ENCODE data around the gene FLRT2. TPM values are rescaled to one million over a fixed set of nuclear protein-coding genes. Genes with fewer than 3 reads are reported as not detected.

Gene FLRT2
- total RNA-seq, 1 donor from 2014 or later, result 139 TPM

DNA sequence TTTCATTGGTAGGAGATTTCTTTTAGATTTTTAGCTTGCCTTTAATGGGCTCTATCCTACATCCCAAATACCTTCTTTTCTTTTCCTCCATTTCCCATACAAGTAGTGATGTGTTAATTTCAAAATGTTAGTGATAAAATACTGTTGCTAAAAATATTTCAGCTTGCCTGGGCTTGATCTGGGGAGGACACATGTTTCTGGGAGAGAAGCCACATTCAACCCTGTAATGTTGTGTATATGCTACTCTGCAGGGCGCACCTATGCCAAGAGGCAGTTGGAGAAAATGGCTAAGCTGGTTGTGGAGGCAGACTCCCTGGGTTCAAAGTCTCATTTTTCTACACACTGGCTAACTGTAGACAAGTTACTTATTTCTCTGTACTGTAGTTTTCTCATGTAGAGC, 26.3 kb downstream of the FLRT2 start:
- DNase-seq (ENCODE audit: low read depth in 2 of 2), result no peak

DNA sequence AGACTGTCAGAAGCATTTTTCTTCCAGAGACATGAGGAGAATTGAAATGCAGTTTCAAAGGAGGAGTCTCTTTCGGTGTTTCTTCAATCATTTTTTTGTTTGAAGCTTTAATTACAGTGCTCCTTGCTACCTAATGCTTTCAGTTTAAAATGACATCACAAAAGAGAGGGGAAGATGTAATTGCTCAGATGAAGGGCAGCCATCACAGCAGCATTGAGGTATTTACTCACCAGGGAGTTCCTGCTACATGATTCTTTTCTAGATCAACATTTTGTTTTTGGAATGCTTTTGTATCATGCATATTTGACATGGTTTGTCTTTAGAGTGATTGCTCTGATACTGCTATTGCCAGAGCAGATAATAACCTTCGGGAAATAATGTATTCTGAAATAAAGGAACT, 28.6 kb downstream of the FLRT2 start:
- DNase-seq (ENCODE audit: low read depth in 2 of 2), result no peak

DNA sequence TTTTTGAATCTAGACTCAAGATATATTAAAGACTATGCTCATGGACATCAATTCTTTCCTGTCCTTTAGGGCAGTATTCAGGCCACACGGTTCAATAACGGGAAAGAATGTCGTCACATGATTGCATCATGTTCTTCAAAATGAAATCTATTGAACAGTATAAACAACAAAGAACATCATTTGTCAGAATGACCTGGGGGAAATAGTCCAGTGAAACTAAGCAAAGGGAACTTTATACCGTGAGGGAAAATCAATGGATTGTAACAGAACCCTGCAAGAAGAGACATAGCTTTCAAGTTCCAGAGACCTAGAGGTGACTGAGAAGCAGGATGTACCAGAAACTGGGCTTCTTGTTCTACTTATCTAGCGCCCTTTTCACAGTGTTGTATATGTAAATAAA, 32.7 kb downstream of the FLRT2 start:
- DNase-seq (ENCODE audit: low read depth in 2 of 2), result peak in 1 of 2 donors; percentile 36

DNA sequence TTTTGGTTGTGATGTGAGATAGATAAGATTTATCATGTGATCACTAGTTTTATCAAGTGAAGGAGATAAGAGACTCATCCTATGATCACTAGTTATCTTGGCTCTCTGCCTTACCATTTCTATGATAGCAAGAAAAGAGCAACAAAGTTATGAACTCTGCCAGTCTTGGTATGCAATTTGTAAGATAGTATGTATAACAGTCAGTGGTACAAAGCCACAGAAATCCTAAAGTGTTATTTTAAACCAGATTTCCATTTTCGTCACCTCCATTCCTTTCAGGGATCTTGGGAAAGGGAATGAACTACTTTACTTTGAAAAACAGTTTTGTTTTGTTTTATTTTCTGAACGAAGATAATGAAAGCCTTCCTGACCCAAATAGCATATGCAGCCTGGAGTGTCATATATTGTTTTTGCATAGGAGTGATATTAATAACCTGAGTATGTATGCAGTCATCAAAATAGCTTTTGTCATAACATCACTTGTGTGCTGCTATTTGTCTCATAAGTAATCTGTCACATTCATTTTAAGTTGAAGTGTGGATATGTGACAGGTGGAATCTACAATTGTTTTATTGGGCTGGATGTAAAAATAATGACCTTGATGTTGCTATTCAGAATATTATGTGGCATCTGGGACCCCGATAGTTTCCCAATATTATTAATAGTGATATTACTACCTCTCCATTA, 35.0 kb downstream of the FLRT2 start:
- peak in 1 of 2 donors; percentile 36 for DNase-seq (ENCODE audit: low read depth in 2 of 2)

DNA sequence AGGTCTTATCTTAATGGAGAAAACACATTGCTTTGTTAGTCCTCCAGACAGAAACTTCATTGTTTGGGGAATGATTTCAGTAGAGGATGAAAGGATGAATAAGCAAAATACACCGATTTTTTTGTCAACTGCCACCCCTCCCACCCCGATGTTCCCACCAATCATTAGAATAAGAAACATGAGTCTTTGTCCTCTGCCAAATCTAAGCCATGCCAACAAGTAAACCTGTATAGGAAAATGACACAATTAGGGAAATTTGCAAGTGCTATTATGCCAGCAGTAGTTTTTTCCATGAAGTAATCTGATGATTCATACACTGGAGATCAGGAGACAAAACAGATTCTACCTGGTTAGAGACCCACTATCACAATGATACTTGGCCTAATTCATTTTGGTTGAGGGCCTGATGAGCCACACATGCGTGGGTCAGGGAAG, 35.9 kb downstream of the FLRT2 start:
- peak; percentile 87 to 90 for DNase-seq (ENCODE audit: low read depth in 2 of 2)

DNA sequence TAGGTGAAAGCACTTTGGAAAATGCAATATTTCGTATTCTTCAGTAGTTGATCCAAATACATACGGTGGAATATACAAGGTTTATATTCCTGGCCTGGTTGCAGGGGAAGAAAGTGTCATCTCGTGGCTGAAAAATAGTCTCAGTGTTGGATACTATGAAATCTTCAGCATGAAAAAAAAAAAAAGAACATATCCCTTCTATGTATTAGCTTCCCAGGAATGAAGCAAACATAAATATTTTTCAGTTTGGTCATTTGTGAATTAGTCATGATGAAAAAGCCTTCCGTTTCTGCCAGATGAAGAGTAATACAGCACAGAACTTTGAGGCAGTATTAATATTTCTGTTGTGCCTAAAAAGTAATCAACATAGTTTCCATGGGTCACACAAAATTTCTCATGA, 36.7 kb downstream of the FLRT2 start:
- peak; percentile 44 to 86 for DNase-seq (ENCODE audit: low read depth in 2 of 2)

DNA sequence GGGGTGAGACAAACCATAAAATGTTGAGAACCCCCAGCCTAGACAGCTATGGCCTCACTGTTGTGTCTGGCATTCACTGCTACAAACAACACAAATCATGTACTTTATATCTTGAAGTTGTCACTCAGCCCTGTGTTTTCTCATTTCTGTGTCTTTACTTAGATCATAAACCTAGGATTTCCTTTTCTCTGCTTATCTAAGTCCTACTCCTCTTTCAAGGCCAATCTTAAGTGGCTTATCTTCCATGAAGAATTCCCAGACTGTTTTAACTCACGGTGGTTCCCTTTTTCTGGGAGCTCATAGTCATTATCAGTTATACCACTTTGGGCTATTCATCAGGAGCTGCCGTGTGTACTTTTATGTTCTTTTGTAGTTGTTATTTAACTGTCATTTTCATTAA, 42.1 kb downstream of the FLRT2 start:
- no peak for DNase-seq (ENCODE audit: low read depth in 2 of 2)

DNA sequence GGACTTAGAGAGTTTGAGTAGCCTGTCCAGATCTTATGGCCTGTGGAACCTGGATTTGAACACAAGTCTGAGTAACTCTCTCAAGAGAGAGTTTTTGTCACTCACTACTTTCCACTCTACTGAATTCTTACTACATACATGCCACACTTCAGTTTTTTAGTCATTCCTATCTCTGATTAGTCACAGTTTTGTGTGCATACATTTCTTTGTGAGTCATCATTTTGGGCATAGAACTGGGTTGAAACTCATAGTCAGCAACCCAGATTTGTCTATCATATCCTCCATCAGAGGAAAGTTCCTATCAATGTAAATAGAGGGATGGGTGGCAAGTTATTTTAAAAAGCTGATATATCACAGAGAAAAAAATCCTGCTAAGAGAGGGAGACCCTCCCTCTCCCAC, 42.9 kb downstream of the FLRT2 start:
- DNase-seq (ENCODE audit: low read depth in 2 of 2), result peak; percentile 54 to 73

DNA sequence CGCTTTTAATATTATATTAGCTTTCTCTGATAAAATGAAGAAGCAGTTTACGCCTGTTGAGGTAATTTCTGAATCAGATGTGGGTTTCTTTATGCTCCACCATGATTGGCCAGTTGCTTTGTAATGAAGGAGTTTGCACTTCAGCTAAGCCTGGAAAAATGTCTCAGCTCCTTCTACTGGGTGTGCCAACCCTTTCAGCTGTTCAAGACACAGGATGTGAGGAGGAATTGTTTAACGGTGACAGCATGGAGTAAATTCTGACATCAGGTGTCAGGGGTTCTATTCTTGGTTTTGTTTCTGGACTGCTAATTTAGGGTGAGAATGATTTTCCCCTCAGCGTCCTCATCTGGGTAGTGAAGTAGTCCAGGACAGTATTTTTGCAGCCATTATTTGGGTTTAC, 43.5 kb downstream of the FLRT2 start:
- DNase-seq (ENCODE audit: low read depth in 2 of 2), result peak in 1 of 2 donors; percentile 63

DNA sequence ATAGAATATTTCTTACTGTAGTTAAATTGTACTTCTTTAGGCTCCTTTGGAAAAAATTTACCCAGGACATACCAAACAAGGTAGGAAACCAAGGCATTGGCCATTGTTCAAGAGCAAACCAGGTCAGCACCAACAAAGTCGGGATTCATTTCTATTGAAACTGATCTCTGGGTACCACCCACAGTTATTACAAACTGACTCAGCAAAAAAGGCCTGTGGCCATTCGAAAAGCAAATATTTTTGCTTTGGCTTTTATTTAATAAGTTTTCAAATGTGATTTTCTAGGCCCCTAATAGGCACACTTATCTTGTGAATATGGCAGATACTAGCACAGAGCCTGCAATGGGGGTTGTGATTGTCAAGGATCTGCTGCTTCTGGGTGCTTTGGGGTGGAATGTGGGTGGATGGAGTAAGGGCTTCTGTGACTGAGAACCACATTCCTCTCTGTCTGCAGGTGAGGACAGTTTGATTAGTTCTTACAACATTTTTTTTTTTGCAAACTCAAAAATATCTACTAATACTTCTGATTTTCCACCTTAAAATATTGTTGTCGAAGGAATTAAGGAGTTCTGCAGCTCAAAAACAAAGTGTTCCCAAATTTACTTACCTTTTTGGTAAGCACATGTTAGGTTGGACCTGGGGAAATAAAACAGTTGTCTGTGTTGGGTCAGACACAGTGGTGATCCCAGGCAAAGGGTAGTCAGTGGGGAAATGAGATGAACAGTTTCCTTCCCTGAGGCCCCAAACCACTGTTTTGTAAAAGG, 45.1 kb downstream of the FLRT2 start:
- no peak for DNase-seq (ENCODE audit: low read depth in 2 of 2)

DNA sequence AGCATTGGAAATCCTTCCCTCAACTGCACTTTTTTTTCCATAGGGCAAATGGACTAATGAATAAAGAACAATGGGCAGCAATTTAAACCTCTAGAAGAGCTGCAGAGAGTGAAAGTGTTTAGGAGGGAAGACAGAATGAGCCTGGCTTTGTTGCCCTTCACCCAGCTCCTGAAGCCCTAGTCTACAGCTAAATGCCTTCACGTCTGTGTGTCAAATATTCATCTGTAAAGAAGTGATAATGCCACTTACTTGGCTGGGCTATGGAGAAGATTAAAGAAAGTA, 45.6 kb downstream of the FLRT2 start:
- DNase-seq (ENCODE audit: low read depth in 2 of 2), result no peak

DNA sequence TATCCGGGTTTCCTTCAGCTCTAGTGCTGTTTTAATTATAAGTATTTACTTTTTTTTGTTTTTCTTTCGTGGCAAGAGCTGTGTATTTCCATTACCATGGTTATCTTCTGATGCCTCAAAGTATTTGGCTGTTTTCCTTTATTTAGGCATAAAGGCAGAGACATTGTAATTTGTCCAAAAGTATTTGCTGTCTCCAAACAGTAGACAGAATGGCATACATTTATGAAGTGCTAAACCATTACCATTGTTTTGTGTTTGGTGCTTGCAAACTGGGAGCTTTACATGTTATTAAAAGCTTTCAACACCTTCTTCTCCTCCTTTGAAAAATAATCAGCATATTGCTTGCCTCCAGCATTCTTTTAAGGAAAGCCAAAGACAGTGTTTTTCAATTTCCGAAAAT, 46.3 kb downstream of the FLRT2 start:
- peak in 1 of 2 donors; percentile 29 for DNase-seq (ENCODE audit: low read depth in 2 of 2)

DNA sequence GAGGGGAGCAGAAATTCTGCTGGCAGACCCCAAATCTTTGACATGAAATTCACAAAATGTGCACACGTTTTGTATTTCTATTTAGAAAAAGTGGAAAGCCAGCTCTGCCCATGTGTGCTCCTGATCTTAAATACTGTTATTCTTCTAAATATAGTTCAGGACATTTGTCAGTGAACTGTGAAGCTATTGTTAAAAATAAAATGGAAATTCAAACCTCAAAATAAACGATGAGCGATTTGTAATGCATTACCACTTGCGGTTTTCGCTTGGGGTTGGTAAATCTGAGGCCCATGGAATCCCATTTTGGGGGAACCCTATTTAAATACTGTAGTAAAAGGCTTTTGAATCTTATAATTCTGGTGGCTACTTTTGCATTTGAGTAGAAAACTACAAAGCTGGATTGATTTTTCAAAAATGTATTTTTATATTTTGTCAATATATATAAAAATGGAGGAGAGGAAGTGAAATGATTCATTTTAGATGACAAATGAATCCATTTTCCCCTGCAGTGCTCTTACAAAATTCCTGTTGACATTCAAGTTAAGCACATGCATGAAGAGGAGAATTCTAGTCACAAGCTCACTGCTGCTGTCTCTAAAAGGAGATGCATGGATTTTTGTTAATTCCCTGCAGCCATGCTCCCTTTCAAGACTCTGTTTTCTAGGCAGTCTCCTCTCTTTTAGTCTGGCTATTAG, 47.1 kb downstream of the FLRT2 start:
- peak in 1 of 2 donors; percentile 62 for DNase-seq (ENCODE audit: low read depth in 2 of 2)

DNA sequence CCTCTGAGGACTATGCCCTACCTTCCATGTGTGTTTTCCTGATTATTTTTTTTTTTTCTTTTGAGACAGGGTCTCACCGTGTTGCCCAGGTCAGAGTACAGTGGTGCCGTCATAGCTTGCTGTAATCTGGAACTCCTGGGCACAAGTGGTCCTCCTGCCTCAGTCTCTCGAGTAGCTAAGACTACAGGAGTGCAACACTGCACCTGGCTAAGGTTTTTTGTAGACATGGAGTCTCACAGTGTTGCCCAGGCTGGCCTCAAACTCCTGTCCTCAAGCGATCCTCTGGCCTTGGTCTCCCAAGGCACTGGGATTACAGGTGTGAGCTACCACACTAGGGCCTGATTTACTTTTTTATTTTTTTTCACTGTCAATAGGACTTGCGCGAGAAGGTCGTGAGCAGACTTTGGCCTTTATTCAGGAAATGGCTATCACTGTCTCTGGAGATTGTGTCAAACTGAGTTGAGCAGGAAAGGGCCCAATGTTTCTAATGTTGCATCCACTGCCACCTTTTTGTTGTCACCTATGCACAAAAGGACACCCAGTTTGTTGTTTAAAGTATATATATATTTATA, 47.7 kb downstream of the FLRT2 start:
- DNase-seq (ENCODE audit: low read depth in 2 of 2), result no peak

DNA sequence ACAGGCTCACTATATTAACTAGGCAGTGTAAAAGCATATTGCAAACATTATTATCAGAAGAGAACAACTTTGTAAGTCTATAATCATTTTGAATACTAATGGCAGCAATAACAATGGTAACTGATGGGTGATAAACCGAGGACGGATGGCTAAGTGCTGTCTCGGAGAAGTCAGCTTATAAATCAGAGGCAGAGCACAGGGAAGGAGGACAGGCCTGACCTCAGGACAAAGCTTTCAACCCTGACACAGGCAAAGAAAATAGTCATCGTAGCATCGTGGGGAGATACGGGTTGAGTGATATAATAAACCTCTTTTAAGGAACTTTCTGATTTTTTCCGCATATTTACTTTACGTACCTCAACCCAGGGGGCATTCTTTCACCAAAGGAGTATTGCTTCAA, 48.4 kb downstream of the FLRT2 start:
- DNase-seq (ENCODE audit: low read depth in 2 of 2), result no peak

DNA sequence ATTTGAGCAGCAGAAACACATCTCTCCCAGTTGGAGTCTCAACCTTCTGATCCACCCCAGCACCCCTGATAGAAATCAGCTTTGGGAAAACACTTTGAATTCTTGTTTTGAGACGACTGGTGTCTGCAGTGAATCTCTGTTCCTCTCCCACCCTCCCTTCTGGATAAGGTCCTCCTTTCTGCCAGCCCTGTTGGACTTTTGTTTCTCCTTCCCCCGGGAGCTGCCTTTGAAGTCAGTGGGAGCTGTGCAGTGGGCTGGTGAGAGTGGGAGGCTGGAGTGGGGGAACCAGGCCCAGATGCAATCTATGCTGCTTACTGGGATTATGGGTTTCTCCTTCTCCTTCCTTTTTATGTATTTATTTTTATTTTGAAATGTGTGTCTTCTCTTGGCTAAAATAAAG, 49.0 kb downstream of the FLRT2 start:
- DNase-seq (ENCODE audit: low read depth in 2 of 2), result no peak

DNA sequence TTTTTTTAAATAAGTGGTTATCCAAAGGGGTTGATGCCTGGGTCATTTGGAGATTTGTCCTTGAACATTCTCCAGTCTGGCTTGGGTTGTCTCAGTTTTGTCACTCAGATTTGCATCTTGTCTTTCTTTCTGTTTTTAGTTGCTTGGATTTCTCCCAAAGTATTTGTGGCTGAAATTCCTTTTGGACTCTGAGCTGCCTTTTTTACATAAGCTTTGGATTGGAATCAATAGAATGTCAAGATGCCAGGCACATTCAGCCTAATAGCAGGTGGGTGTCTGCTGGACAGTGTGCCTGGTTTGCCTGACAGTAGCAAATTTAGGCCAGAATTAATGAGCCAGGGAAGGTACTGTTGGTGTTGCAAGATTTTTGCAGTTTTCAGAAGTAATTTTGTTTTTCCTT, 50.0 kb downstream of the FLRT2 start:
- no peak for DNase-seq (ENCODE audit: low read depth in 2 of 2)

DNA sequence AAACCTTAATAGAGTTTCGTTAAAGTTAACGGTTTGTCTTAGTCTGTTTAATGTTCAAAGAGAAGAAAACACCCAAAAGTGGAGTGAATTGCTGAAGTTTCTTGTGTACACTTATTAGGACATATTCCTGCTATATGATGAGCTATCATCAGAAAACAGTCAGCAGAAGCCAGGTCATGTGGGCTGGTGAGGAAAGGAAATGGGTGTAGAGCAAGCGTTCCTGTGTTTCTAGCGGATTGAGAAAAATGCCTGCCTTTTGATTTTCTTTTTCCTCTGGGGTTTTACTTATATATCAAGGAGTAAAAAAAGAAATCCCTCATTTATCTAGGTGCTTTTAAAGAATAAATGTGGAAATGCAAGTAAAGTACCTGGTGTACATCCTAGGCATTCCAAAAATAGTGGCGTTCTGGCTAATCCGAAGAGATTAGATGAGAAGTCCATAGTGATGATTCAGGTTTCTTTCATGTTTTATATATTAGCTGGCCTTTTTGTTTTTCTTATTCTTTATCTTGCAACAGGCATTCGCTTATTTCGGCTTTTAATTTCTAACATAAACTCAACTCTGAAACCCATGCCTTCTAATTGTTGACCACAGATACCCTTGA, 50.7 kb downstream of the FLRT2 start:
- peak in 1 of 2 donors; percentile 60 for DNase-seq (ENCODE audit: low read depth in 2 of 2)

DNA sequence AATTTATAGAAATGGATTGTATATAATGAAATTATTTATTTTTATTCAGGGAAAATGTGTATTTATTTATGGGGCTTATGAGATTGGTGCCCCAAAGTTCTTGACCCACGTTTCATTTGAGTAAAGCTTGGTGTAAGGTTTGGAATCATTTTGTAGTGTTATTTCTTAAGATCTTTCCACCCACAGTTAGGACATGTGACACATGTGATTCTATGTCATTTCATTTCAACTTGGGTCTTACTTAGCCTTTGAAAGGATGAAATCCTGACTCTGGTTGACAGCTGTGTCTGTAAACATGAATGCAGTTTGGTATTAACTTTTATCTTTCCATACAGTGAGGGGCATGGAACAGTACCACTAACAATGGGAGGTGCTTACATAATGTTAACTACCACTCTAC, 51.7 kb downstream of the FLRT2 start:
- no peak for DNase-seq (ENCODE audit: low read depth in 2 of 2)

DNA sequence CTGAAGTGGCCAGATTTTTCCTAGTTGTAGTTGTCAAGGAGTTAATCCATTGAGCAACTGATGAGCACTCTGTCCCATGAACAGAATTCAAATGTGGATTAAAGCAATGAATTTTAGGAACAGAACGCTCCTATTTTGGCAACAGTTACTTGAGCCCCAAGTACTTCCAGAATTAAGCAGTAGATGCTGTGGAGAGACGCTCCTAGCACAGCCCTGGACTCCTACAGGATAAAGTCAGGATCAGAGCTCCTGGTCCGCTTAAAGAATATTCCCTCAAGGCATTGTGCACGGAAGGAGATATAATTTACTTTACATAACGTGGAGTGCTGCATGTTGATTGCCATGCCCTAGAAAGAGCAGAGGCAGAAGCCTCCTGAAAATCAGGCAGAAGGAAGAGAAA, 53.4 kb downstream of the FLRT2 start:
- no peak for DNase-seq (ENCODE audit: low read depth in 2 of 2)

DNA sequence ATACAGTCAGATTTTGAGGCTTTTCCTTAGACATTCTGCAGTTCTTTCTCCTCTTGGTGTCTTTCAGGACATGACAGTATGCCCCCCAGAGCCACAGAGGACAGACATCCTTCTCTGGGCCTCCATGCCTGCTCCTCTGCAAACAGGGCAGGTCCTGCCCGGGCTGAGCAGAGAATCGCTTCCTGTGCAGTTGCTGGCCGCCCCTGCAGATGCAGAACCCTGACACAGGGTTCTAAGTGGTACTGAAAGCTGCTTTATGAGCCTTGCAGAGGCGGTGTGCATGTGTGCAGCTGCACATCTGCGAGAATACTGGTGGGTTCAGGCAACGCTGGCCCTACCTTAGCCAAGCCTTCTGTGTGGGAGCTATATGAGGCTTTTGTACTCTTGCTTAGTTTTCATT, 54.5 kb downstream of the FLRT2 start:
- no peak for DNase-seq (ENCODE audit: low read depth in 2 of 2)

DNA sequence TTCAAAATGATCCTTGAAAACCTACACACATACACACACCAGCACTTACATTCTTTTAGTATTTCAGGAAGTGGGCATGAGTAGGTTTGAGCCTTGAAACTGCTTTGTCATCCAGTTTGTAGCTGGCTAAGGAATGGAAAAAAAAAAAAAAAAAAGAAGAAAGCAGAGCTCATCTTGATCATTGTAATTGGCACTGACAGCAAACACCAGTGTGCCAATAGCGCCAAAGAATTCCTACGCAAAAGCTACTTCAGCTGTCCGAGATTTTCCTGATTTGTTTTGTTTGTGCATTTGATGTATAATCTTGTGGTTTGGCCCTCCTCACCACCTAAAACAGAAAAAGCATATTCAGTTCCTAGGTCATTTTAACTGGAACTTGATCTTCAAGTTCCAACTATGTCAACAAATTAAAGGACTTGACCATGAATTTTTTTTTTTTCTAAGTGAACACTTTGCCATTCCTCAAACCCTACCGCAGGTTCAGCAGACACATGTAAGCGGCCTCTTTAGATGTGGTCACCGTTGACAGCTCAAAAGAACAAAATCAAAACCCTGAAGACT, 57.3 kb downstream of the FLRT2 start:
- peak in 1 of 2 donors; percentile 49 for DNase-seq (ENCODE audit: low read depth in 2 of 2)
